ENCODE results near the gene EMX2.

- TF ChIP-seq POLR2A (IDR thresholded peaks at IDR 0.05), result no peak
- TF ChIP-seq CTCF (IDR thresholded peaks at IDR 0.05), result no peak
Measured at GRCh38 chr10:117578490-117578889, 35.9 kb downstream of the EMX2 start.
